WTC11 (cell line): ENCODE measurements around the gene MEGF9.

Source experiments
- CTCF ChIP-seq: fragments of 200-600 bp; IDR thresholded peaks from 2 replicates; pipeline ENCODE4 v1.8.0; 2022; ENCODE audit warnings: antibody characterized with exemption
- MAX ChIP-seq: sonication (generic); formaldehyde crosslinking; IDR thresholded peaks from 2 replicates; pipeline ENCODE4 v1.8.0; 2022; ENCODE audit warnings: mild to moderate bottlenecking, missing genetic modification reagents

- no peak for TF ChIP-seq CTCF
- TF ChIP-seq MAX (CRISPR knock-in tag): no peak
Measured at GRCh38 chr9:120611690-120612068, 102.6 kb downstream of the MEGF9 start.
